ENCODE data around the gene MRPL58.

The MRPL58 gene

DNA sequence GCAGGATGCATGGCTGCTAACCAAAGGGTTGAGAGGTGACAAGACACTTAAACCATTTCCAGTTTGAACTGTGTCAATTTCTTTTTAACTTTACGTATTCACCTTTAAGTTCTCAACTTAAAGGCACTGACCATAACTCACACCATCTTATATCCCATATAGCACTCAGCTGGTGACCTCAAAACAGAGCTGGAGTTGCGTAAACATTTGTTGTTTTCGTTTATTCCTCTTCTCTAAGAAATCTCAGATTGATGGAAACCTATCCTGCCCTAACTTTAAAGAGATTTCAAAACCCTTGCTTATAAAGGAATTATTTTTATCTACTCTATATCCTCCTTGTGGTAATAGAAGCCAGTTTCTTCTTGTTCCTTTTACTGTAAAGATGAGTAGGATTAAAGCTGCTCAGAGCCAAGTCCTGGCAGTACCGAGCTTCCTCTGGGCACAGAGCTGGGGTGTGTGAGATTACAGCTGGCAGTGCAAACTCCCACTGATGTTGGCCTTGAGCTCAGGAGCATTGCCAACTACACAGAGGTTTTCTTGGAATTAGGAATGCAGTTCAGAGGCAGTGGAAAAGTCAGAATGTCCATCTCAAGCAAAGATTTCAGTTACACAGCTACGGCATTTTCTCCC lies 35.9 kb downstream of the MRPL58 start:
- no peak for DNase-seq (ENCODE audit: low spot score)

DNA sequence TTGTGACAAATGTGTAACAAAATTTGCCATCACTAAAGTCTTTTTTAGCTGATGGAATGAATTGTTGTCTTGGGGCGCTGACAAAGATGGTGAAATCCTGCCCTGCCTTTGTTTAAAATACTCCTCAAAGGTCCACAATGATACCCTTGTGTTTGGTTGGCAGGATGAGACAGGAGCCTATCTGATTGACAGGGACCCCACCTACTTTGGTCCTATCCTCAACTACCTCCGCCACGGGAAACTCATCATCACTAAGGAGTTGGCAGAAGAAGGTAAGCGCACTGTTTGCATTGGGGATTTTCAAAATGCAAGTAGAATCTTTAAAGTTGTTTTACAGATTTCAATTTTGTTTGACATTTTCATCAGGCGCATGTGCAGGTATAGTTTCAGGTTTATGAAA lies 36.6 kb downstream of the MRPL58 start:
- no peak for DNase-seq (ENCODE audit: low spot score)

DNA sequence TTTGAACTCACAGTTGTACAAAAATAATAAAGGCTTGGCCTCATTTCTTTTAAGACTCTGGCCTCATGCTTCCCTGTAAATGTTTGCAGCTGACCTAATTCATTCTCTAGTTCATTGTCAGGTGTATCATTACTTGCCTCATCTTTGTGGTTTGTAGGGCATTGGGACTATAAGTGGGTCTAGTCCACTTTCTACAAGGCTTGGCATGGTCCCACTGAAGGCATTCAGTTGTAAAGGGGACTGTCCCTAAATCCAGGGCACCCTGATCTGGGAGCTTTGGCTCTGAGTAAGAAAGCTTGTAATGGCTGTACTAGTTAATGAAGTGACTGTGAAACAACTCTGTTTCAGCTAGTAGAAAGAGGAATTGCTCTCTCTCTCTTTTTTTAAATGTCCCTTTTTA lies 37.2 kb downstream of the MRPL58 start:
- DNase-seq (ENCODE audit: low spot score), result no peak

DNA sequence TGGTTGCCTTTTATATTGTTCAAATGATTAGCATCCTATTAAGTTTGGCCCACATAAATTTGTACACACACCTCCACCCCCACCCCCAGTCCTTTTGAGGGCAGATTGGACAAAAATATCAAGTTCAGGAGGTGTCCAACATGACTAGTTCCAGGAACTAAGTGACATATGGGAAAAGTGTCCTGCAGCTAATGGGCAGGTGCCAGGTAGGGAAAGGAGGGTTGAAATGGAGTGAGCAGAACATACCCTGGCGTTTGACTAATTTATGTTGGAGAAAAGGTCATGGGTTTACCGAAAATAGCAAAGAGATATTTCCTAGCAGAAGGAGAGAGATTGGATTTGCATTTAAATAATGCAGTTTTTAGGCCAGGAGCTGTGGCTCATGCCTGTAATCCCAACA lies 39.5 kb downstream of the MRPL58 start:
- DNase-seq (ENCODE audit: low spot score), result no peak

DNA sequence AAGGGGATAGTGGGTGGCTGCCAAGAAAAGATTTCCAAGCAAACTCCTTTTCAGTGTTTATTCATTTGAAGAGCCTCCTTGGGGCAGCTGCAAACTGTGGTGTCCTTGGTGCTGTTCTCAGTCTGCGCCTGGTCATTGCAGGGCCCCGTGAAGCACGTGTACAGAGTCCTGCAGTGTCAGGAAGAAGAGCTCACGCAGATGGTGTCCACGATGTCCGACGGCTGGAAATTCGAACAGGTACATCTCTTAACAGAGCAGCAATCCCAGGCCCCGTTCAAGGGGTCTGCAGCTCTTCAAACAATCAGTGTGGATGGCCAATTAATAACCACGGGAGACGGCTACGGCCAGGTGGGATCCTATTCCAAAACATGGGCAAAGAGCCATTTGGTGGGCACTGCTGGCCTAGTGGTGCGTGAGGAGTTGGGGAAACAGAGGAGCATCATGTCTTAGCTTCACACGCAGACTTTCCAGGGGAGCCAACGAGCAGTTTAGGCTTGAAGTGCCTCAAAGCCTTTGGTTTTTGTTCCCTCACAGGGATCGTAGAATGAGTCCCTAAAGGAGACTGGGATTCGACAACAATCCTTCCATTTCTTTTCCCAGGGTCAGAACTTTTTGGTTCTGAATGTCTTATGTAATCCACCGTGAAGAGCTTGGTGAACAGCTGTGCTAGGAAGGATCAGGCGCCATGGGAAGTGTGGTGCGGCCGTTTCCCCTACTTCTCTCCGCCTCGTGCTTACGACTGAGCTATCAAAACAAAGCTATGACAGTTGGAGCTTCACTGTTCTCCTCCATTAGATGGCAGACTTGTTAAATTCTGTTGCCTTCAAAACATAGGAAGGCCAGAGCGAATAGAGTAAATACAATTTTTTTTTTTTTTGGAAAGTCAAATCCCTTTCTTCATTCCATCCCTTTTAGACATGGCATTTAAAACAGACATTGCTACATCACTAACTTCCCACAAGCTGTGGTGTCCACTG lies 47.2 kb downstream of the MRPL58 start:
- DNase-seq (ENCODE audit: low spot score), result peak; percentile 78

DNA sequence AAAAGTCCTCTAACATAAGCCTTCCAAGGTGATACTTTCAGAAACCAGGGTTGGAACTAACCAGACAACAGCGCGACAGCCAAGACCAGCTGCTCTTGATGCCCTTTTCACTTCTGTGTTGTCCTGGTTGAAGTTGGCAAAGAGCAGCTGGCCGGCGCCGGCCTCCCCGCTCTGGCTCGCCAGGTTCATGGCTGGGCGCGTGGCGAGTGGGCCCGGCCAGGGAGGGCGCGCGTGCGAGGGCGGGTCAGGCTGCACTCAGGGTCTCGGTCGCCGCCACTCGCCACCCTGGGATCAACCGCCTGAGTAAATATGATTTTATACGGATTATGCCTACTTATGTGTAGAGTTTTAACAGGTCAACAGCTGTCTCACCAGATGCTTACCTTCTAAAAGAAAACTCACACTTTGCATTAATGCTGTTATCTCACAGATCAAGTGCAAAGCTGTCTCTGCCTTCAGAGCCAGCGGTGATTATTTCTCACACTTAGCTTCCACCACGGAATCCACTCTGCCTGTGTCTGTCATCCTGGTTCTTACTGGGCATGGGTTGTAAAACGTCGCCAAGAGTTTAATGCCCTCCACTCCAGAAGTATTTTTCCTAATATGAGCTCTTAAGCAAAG lies 48.1 kb downstream of the MRPL58 start:
- no peak for DNase-seq (ENCODE audit: low spot score)

DNA sequence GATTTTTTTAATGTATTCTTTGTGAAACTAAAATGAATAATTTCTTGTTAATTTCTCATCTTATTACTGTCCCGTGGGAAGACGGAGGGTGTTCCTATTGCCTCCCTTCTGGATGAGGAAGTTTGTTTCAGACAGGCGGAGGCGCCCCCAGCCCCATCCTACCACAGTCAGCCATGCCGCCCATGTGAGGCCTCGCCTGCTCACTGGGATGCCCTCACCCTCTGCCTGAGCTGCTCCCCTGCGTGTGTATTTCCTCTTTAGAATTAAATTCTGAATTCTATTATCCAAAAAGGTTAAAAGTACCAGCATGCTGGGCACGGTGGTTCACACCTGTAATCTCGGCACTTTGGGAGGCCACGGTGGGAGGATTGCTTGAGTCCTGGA lies 48.6 kb downstream of the MRPL58 start:
- DNase-seq (ENCODE audit: low spot score), result no peak

DNA sequence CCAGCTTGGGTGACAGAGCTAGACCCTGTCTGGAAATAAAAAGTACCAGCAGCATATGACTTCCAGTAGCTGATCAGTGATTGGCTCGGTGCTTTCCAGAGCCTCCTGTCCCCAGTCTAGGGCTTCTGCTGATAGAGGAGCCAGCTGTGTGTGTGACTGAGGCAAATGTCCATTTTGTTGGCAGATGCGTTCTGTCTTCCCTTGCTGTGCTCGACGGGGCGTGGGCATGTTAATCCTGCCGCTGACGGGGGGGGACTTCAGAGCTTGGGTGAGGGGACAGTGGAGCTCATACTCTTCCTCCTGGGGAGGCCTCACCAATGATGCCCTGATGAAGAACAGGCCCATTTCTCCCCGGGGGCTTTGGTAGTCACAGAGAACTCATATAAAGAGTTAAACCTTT lies 49.1 kb downstream of the MRPL58 start:
- no peak for DNase-seq (ENCODE audit: low spot score)

DNA sequence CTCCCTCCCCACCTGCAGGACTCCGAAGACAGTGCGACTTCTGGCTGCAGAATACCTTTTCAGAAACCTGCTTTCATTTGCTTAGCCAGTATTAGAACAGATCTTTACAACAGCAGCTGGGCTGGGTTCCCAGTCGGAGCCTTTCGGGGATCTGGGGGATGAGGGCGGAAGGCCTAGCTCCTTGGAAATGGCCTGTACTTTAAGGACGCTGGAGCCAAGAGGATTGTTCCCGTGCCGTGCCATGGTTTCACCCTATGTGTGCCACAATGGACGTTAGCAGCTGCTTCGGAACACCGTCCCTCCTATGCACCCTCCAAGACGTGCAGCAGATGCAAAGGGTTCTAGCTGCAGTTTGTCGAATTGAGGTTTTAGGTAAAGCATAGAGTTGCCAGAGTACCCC lies 50.7 kb downstream of the MRPL58 start:
- no peak for DNase-seq (ENCODE audit: low spot score)

DNA sequence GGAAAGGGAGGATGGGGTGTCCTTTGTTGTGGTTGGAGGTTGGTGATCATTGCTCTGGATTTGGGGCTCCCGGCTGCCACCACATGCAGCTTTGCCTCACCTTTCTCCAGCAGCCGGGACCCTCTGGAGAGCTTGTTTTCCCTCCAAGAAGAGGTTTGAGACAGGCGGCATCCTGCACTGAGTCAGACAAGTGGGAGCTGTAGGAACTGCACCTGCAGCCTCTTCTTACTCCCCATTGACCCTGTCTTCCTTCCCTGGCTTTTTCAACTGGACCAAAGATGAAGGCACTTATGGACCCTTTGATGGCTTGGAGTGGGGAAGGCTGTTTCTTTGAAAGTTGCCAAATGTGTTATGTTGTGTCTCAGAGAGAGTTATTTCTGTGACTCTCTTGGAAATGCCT lies 51.2 kb downstream of the MRPL58 start:
- no peak for DNase-seq (ENCODE audit: low spot score)

DNA sequence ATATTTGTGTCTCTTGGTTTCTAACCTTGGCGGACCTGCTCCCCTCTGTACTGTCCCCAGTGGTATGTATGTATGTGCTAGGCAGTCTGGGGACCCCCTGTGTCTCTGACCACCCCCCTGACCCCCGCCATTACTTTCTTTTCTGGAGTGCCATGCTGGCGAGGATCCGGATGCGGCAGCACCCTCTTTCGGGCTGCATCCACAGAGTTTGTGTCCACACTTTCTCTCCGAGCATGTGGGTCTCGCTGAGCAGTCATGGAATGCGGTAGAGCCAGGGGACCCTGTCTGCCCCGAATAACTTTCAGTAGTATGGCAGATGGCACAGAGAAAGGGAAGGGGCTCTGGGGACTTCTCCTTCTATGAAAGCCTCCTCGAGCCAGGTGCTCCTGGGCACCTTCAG lies 51.6 kb downstream of the MRPL58 start:
- no peak for DNase-seq (ENCODE audit: low spot score)

DNA sequence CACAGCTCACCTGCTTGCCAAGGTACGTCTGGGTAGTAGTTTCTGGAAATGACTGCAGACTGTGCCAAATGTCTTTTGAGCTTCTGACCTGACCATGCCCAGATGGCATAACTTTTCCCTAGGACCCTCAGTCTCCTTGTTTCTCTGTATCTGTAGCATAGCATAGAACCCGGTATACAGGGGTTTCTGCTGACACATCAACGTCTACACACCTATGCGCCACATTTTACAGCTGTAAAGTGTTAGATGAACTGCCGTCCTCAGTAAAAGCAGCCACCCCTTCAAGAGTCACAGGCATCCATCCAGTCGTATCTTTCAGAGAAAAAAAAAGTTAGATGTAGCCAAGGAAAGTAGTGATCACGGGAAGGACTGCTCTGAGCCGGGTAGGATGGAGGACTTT lies 52.0 kb downstream of the MRPL58 start:
- DNase-seq (ENCODE audit: low spot score), result no peak

DNA sequence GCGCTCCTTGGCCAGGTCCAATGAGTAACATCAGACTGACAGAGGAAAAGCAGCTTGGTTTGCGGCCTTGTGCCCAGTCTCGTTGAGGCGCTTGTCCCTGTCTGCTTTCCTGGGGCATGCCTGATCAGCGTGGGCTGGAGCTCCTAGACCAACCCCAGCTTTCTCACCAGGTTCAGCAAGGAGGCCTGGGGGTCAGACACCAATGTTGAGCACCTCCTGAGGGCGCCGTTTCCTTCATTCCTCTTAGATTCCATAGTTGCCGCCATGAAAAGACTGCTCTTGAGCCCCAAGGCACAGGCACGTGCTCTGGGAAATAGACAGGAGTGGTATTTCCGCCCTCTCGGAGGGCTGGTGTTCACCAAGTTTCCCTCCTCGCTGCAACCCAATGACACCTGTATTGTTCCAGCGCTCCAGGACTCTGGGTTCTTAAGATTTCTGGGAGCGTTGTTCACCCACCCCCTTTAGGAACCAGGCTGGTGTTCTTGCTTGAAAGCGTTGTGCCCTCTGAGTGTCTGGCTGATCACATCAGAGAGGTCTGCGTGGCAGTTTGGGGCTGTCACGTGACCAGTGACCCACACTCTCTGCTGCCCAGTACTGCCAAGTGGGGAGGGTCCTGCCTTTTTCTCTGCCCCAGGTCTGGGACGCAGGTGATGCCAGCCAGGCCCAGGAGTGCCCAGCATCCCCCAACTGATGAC lies 52.5 kb downstream of the MRPL58 start:
- DNase-seq (ENCODE audit: low spot score), result no peak

DNA sequence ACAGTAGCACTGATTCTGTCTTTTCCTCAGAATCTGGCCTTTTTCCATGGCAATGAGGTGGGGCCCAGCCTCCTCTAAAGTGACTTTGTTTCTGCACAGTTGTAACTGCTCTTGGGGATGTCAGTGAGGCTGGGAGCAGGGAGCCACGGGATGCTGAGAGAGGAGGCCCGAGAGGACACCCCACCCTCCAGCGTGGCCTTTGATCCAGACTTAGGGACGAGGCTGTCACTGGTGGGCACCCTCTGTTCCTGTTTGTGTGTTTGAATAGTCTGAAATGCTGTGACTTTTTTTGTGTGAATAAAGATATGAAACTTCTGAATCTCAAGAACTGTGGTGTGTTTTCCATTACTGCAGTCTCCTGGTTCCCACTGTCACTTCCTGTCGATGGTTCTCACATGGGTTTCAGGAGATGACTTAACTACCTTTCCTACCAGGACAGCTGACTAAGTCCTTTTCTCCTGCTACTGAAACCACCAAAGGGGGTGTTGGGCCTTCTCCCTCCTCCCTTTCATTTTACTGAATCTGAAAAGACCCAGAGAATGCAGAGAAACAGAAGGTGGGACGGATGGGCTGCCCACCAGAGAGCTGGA lies 53.2 kb downstream of the MRPL58 start:
- no peak for DNase-seq (ENCODE audit: low spot score)

DNA sequence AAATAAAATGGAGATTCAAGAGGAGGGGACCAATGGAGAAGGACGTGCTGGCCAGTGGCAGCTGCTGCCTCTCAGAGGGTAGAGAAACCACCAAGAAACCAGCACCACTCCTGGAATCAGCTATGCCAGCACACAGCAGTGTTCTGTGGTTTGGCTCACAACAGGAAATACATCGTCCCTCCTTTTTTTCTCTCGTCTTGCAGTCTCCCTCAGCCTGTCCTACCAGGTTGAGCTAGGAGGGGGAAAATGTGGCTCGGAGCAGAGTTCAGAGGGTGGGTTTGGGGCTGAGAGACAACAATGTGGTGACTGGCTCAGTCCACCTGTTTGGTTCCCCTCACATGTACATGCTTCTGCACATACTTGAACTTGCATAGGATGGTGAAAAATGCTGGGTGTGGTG lies 55.4 kb downstream of the MRPL58 start:
- no peak for DNase-seq (ENCODE audit: low spot score)

DNA sequence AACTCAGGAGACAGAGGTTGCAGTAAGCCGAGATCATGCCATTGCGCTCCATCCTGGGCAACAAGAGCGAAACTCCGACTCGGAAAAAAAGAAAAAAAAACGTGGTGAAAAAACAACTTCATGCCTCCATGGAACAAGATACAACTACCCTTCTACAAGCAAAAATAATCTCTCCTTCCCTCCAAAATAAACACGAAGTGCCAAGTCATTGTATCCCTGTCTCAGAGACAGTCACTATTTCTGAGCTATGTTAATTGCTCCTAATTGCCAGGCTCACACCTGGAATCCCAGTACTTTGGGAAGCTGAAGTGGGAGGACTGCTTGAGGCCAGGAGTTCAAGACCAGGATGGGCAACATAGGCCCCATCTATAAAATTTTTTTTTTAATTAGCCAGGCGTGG lies 56.3 kb downstream of the MRPL58 start:
- no peak for DNase-seq (ENCODE audit: low spot score)

DNA sequence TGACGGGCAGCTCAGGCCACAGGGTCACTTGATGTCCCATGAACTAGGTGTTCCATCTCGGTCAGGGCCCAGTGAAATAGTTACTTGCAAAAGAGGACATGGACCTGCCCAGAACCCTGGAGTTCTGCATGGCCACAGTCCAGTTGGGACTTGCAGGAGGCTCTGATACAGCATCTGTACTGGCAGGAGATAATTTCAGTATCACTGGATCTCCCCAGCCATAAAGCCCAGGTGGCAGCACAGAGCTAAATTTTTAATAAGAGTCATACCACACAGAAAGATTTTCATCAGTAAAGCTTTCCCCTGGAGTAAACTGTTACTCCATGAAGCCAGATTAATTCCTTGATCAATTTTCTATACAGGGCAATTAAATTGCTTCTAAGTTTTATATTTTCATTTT lies 57.3 kb downstream of the MRPL58 start:
- peak; percentile 70 for DNase-seq (ENCODE audit: low spot score)
